Fibroblast of lung (primary cell): ENCODE data around the gene TXK.

Source experiments
- EZH2 ChIP-seq: IDR thresholded peaks from 2 replicates; pipeline ENCODE4 v1.5.1; 2012; ENCODE audit warnings: low read length, control low read depth, mild to moderate bottlenecking; ENCODE audit errors: missing control alignments
- TF ChIP-seq, protein P1 (sequence below), 2 donors: IDR thresholded peaks in 1 of 2; conservative IDR thresholded peaks in 1 of 2; 1 replicate in 1 of 2; 2 replicates in 1 of 2; pipeline ENCODE4 v1.5.1; 2011 to 2012; ENCODE audit warnings: low read length in 2 of 2, control low read depth in 1 of 2, inconsistent platforms in 1 of 2, low read depth in 1 of 2, mild to moderate bottlenecking in 1 of 2

DNA sequence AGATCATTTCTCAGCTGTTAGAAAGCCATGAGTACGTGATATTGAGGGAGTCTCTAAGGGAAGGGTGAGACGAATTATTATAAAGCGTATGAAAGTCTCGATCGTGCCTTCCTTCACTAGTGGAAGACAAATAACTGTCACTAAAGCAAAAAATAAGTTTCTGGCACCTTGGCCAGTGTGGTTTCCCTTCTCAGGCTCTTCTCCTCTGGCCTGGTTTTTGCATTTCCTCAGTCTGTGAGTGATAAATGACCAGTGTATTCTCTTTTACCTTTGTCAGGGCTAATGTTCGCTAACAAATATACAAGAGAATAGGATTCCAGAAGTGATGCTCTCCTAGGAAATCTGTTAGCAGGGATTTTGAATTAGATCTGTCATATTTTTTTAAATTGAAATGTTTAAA, 19.6 kb downstream of the TXK start:
- TF ChIP-seq, protein P1, sequence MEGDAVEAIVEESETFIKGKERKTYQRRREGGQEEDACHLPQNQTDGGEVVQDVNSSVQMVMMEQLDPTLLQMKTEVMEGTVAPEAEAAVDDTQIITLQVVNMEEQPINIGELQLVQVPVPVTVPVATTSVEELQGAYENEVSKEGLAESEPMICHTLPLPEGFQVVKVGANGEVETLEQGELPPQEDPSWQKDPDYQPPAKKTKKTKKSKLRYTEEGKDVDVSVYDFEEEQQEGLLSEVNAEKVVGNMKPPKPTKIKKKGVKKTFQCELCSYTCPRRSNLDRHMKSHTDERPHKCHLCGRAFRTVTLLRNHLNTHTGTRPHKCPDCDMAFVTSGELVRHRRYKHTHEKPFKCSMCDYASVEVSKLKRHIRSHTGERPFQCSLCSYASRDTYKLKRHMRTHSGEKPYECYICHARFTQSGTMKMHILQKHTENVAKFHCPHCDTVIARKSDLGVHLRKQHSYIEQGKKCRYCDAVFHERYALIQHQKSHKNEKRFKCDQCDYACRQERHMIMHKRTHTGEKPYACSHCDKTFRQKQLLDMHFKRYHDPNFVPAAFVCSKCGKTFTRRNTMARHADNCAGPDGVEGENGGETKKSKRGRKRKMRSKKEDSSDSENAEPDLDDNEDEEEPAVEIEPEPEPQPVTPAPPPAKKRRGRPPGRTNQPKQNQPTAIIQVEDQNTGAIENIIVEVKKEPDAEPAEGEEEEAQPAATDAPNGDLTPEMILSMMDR (conservative IDR thresholded peaks at IDR 0.05 in 1 of 2, IDR thresholded peaks at IDR 0.05 in 1 of 2; ENCODE audit: low read depth in 1 of 2, low read length in 2 of 2) = no peak
- no peak for TF ChIP-seq EZH2
